Pons (tissue), 1 donor: Measurements from ENCODE around the gene ZNF296.

Experiments used
- DNase-seq: peaks from one replicate; pipeline ENCODE4 v3.0.0-alpha.2; 2016; ENCODE audit warnings: low spot score

The ZNF296 gene

DNA sequence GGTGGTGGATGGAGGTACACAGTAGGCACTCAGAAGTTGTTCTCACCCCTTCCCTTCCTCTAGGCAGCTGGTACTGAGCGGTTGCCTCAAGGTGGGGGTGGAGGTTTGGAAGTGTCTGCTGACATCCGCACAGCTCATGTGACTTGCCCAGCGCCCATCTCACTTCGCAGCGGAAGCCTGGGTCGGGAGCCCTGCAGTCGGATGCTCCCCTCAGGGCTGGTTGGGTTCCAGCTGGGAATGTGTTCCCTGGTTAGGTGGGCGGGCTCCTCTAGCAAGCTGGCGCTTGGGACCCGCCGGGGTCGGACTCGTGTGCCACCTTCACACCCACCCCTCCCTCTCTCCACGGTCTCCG is 26.9 kb upstream of the ZNF296 start:
- no peak for DNase-seq

DNA sequence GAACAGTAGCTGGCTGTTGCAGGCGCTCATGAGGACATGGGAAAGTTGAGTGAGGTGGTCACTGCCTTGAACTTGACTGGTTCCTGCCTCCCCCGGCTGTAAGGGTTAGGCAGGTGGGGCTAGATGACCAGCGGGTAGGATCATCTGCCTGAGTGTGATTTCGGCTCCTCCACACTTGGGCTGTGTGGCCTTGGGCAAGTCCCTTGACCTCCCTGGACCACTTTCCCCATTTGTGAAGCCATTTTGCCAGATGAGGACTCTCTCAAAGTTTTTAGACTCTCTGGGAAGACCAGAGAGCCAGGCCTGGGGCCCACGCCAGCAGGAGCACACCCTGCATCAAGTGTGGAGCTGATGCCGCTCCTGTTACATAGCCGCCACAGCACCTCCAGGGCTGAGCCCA is 26.2 kb upstream of the ZNF296 start:
- DNase-seq, result no peak

DNA sequence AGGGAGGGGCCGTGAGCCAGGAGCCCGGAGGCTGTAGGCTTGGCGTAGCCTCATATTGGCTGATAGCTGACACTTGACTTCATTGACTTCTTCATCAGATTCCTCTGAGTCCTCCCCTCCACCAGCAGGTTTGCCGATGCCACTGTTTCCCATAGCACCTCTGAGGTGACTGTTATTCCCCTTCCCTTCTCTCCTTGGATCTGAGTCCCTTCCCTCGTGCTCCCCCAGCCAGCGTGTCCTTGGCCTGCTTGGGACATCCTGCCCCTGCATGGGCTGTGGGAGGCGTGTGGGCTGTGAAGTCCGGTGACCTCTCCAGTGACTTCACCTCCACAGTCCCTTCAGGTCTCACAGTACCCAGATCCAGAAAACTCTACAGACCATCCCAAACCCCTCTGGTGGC is 25.5 kb upstream of the ZNF296 start:
- DNase-seq, result no peak

DNA sequence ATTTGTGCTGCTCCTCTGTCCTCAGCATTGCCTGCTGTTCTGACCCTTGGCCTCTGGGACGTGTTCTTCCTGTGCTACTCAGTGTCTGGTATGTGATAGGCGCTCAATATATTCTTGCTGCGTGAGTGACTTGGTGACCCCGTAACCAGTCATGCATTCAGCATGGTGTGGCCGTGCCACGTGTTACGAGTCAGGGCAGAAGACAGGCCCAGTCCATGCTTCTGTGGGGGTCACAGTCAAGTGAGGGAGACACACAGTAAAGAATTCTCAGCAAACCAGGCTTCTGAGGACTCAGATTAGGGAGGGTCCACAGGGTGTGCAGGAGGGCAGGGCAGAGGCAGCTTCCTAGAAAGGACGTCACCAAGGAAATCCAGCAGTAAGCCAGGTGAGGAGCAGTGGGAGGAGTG is 24.6 kb upstream of the ZNF296 start:
- DNase-seq, result no peak

DNA sequence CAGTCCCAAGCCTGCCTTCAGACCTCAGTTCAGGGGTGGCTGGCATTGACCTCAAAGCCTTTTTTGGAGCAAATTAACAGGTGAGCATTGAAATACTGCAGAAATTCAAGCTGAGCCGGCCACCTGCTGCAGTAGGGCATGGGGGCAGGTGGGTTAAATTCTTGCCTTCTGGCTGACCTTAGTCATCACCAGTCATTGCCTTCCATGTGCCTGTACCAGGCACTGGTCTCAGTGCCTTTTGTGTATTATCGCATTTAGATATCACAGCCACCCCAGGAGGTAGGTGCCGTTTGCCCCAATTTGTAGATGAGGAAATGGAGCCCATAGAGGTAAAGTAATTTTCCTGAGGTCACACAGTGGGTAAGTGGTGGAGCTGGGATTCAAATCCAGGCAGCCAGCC is 23.9 kb upstream of the ZNF296 start:
- DNase-seq, result no peak

DNA sequence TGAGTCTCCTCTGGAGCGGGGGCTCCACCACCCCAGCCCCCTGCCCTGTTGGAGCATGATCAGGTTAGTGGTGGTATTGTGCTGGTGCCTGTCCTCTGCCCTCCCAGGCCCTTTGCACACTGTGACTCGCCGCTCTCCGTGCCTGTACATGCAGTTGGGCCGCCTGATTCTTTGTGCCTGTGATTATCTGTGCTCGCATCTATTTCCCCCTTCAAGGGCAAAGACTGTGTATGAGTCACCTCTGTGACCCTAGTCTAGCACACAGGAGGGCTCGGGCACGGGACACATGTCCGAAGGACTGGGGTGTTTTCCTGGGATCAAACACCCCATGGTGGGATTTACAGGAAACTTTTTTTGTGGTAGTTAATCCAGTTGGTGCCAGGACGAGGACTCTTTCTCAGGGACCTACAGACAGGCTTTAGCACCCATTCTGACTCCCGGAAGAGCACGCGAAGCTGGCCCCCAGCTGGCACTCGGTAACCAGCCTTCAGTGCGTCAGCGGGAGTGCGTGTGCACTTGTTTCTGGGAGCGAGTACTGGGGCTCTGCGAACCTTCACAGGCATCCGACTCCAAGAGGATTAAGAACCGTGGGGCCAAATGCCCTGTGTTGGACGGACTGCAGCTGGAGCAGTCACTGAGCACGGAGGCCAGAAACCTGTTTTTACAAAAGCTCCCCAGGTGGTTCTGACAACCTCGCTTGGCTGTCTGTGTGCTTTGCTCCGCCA is 23.4 kb upstream of the ZNF296 start:
- no peak for DNase-seq

DNA sequence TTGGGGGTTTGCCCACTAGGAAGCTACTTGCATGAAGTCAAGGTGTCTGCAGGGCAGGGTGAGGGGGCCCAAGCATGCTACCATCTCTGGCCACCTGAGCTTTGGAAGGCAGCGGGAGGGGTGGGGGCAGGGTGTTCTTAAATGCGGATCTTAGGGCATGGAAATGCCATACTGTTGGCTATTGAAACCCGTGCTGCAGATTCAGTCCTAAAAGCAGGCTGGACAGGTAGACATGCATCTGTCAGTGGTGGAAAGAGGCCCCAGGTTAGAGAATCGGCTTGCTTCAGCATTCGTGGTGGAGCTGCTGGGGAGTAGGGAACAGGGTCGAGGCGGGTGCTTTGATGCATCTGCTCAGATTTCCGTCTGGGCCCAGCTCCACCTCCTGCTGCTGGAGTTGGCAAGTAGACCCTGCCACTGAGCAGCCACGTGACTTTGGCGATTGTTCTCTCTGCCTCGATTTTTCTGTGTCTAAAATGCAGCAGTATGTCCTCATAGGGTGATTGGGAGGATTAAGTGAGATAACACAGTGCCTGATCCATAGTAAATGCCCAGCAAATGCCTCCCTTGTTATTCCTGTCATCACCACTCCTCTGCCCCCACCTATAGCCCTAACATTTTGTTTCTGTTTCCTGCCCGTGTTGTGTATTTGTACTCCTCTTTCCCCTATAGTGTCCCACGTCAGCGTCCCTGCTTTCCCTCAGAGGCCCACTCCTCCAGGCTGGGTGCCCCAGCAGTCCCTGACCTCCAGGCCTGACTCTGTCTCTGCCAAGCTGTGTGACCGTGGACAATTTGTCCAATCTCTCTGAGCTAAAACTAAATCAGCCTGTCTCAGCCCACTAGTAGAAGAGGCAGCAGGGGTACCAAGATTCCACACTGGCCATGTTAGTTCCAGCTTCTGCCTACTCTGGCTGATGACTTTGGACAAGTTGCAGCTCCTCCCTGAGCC is 22.5 kb upstream of the ZNF296 start:
- peak; percentile 79 for DNase-seq

DNA sequence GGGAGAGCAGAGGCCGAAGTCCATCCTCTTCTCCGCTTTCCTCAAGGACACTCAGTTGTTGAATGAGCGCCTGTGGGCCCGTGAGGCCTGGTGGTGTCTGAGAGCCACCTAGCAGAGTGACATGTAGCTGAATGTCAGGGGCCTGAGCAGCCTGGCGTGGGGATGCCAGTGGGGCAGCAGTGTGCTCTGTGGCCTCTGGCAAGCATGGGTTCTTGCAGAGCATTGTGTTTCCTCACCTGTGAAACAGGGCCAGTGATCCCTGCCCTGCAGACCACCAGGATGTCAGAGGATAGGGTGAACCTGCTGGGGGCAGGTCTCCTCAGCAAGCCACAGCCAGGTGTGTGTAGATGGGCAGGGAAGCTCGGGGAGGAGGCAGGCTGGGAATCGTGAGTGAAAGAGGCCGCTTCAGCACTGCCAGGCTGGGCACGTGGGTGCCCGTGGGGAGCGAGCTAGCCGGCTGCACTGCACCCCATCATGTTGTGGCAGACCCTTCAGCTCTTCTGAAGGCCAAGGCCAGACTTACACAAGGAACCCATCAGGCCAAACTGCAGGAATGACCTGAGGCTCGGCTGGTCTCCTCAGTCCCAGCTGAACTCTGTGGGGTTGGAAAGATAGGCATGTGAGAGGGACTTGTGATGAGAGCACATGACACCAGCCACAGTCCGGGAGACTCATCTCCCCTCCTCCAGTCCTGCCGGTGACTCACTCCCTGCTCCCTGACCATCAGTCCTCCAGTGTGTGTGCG is 21.7 kb upstream of the ZNF296 start:
- DNase-seq, result peak; percentile 84

DNA sequence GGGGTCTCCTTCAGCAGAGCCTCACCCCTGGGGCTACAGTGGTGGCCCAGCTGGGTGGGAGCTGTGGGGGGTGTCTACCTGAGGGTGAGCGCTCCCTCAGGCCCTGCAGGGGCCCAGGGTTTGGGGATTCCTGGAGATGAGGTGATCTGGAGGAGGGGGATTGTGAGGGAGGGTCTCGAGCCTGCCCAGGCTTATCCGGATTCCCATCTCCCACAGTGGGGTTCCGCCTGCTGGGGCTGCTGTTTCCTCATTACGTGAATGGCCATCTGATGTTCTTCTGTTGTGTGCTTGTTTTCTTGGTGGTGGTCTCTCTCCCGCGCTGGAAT is 21.1 kb upstream of the ZNF296 start:
- DNase-seq, result no peak

DNA sequence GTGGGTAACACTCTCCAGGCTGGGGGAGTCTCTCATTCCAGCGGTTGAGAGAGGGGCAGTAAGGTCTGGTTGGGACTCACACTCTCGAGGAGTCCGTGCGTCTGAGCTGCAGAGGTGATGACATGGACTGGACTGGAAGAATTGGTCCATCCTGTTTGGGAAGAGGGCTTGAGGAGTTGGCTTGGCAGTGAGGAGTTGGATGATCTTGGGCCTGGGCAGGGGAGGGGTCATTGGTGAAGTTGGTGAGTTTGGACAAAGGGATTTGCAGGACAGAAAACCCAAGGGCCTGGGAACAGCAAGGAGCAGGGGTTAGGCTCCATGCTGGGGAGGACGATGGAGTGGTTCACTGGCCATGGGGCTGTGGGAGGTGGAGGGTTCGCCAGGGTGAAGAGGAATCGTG is 20.4 kb upstream of the ZNF296 start:
- DNase-seq, result no peak

DNA sequence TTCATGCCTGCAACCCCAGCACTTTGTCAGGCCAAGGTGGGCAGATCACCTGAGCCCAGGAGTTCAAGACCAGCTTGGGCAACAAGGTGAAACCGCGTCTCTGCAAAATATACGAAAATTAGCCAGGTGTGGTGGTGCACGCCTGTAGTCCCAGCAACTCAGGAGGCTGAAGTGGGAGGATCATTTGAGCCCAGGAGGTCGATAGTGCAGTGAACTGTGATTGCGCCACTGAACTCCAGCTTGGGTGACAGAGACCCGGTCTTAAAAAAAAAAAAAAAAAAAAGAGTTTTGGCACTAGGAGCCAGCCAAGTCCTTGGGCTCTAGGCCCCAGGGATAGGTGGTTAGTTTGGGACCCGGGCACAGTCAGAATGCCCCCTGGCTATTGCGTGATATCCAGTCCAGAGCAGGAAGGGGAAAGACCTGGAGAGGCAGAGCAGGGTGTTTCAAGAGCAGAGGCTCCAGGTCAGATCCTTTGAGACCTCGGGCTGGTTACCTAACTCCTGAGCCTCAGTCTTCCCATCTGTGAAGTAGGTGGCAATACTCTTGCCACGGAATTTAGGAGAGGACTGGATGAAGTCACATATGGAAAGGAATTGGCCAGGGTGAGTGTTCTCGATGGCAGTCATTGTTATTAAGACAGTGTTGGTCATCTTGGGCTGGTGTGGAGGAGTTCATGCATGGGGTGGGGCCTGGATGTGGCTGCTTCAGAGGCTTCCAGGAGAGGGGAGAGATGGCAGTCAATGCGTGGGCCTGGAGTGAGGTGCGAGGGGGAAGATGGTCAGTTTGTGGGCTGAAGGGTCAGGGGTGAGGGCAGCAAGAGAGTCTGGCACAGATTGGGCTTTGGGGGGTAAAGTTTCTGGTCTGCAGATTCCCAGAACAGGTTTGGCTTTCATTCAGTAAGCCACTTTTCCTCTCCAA is 19.5 kb upstream of the ZNF296 start:
- no peak for DNase-seq

DNA sequence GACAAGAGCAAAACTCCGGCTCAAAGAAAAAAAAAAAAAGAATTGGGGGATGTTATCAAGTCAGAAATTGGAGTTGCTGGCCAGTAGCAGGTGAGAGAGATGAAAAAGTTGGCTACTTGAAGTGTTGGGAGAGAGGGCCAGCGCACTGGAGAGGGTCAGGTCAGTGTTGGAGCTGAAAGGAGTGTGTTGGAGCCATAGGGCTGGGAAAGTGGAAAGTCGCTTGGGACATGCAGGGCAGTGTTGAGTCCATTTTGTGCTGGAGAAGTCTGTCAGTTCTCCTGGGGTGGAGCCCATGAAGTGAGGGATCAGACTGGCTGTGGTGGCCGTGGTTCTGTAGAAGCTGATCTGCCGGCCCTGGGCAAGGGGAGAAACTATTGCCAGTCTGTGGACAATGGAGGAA is 18.4 kb upstream of the ZNF296 start:
- no peak for DNase-seq

DNA sequence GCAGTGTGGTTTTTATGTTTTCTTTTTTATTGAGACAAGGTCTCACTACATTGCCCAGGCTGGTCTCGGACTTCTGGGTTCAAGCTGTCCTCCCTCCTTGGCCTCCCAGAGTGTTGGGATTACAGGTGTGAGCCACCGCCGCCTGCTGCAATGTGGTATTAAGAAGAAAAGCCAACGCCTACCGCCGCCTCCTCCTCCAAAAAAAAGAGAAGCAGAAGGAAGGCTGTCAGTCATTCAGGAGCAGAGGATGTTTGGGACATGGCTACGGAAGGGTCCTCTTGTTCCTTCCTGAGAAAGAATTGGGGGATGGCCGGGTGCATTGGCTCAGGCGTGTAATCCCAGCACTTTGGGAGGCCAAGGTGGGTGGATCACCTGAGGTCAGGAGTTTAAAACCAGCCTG is 17.9 kb upstream of the ZNF296 start:
- DNase-seq, result no peak

DNA sequence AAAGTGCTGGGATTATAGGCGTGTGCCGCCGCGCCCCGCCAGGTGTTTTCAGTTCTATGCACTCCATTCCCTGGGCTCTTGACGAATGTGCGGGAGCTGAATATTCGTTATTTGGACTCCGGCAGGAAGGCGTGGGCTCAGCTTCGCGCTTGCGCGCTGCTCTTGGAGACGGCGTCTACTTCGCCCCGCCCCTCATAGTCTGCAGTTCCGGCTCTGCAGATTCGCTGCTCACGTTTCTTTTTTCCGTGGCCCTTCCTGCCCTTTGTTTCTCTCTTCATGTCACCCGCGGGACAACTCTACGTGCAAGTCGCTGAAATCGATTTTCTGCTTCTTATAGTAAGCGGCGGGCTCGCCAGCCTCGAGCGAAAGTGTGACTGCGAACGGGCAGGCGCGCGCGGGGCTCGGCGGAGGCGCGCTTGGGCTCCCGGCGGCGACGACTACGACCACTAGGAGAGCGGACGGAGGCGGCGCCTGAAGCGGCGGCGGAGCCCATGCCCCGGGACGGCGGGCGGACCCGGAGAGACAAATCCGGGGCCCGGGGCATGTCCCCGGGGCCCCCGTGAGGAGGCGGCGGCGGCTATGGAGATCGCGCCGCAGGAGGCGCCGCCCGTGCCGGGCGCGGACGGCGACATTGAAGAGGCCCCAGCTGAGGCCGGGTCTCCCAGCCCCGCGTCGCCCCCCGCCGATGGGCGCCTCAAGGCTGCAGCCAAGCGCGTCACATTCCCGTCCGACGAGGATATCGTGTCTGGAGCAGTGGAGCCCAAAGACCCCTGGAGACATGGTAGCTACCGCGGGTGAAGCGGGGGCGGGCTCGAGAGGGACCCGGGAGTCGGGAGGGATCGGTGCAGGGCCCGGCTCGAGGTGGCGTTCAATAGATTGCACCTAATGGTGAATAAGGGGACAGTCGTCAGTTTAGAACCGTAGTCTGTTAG is 16.7 kb upstream of the ZNF296 start, which contains the start of gene PPP1R37:
Gene PPP1R37, plus strand, starts transcription at position 433 of the 932 bp plus-strand sequence. Its CDS starts 147 bp downstream, at position 580.
- peak; percentile 95 for DNase-seq

DNA sequence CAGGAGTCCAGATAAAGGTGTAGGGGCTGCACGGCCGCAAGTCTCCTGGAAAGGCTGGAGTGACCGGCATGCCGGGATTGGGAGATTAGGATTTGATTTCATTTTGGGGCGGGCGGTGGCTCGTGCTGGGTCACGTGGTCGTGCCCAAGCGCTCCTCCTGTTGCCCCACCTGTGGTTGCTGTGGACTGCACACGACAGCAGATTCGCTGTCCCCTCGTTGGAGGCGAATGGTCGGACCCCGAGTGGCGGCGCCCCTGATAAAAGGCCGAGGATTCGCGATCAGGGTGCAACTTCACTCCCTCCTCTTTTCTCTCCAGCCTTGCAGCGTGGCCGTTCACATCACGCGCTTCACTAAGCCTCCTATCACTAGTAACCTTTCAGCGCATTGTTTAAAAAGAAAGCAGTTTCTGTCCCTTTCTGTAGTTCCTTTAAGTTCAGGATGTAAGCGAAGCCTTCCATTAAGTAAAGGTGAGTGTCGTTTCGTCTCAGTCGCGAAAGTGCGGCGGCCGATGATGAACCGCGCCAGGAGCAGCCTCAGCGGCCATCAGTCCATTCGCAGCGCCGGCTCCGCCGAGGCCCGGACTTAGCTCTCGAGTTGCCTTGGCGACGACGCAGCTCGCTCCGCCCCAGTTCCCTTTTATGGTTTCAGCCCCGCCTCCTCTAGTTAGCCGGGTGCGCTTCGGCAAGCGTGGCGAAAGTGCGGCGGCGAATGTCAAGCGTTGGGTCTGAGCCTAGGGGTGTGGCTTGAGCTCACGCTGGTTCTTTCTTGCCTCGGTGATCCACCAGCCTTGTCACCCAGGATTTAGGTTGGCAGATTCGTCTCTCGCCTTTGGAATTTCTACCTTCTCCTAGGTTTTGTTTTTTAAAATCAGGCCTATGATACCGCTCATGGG is 15.0 kb upstream of the ZNF296 start:
- peak; percentile 99 for DNase-seq

DNA sequence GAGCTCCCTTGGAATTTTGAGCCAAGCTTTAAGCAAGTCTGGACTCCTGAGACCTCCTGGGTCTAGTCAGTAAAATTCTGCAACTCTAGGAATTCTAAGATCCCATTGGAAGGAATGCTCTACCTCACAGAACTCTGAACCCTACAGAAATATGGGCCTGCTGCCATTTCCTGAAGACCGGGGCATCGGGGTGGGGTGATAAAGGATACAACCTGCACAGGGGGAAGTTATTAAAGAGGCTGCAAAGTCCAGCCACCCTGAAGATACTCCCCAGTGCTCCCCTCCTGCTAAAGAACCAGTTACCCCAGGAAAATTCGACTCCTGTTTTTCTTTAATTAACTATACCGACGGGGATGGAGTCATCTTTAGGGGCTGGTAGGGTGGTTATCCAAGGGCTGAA is 14.3 kb upstream of the ZNF296 start:
- DNase-seq, result no peak

DNA sequence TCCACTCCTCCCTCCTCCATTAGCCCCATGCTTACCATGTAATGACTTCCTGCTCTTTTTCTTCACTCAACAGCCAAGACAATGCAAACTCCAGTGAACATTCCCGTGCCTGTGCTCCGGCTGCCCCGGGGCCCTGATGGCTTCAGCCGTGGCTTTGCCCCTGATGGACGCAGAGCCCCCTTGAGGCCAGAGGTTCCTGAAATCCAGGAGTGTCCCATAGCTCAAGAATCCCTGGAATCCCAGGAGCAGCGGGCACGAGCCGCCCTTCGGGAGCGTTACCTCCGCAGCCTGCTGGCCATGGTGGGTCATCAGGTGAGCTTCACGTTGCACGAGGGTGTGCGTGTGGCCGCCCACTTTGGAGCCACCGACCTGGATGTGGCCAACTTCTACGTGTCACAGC is 13.8 kb upstream of the ZNF296 start:
- DNase-seq, result no peak

DNA sequence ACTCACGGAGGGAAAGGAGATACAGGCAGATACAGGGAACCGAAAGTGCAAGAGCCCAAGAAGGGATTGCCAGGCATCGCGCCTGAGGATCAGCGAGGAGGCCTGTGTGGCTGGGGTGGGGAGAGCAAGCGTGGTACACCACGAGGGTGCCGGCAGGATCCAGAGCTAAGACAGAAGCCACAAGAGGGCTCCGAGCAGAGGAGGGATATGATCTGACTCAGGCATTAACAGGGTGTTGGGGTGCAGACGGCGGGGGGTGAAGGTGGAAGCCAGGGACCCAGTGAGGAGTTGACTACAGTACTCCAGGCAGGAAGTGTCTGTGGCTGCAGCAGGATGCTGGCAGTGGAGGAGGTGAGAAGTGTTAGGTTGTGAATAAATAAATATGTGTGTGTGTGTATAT is 11.3 kb upstream of the ZNF296 start:
- no peak for DNase-seq

DNA sequence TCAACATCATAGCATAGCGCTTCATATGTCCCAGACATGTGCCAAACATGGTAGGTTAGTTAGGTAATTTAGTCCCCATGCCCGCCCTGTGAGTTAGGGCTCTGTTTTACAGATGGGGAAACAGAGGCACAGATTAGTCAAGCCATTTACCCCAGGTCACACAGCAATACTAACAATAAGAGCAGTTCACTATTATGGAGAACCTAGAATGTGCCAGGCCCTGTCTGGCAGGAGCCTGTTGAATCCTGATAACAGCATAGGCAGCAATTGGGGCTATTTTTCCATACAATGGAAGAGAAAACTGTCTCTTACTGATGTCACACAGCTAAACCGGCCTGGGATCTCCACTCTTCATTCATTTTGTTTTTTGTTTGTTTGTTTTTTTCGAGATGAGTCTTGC is 10.2 kb upstream of the ZNF296 start:
- DNase-seq, result no peak

DNA sequence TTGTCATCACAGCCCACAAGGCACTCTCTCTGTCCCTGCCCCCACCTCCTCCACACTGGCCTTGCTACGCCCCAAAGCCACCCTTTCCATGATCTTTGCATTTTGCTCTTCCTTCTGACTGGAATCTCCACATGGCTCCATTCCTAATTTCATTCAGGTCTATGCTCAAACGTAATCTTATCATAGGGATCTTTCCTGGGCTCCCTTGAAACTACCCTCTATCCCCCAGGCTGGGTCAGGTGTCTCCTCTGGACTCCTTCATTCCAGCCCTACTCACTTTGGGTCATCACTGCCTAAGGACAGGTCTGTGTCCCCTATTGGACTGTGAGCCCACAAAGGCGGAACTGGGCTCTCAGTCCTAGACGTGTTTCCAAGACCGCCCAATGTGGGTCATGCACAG is 5.9 kb upstream of the ZNF296 start:
- DNase-seq, result no peak
